HL-60/S4 (cell line): ENCODE measurements around the gene FGF12.

Source experiments
- in situ Hi-C: fragments of 300-500 bp; cut with MboI; formaldehyde crosslinking; loops from 2 replicates; pipeline ENCODE4 v1.14.3; 2022; ENCODE audit warnings: low sequenced_read_pairs

Gene FGF12

GRCh38 chr3:192273697-192274010, 453.7 kb downstream of the FGF12 start:
- in situ Hi-C loops: no loop called here

- in situ Hi-C loops: no loop called here
Measured at GRCh38 chr3:192273001-192273696, 454.2 kb downstream of the FGF12 start.

GRCh38 chr3:192262001-192262400, 465.3 kb downstream of the FGF12 start:
- in situ Hi-C loops: no loop called here

- in situ Hi-C loops: no loop called here
Measured at GRCh38 chr3:192261135-192261534, 466.2 kb downstream of the FGF12 start.

GRCh38 chr3:192260116-192261010, 467.0 kb downstream of the FGF12 start:
- in situ Hi-C loops: no loop called here

- in situ Hi-C loops: no loop called here
Measured at GRCh38 chr3:192259661-192260060, 467.7 kb downstream of the FGF12 start.

GRCh38 chr3:192258721-192259120, 468.6 kb downstream of the FGF12 start:
- in situ Hi-C loops: no loop called here

GRCh38 chr3:192255839-192256238, 471.5 kb downstream of the FGF12 start:
- in situ Hi-C loops: no loop called here

GRCh38 chr3:192253138-192253887, 474.0 kb downstream of the FGF12 start:
- in situ Hi-C loops: no loop called here

- in situ Hi-C loops: no loop called here
Measured at GRCh38 chr3:192249516-192249915, 477.8 kb downstream of the FGF12 start.

GRCh38 chr3:192246847-192247559, 480.3 kb downstream of the FGF12 start:
- in situ Hi-C loops: no loop called here

GRCh38 chr3:192244591-192244990, 482.8 kb downstream of the FGF12 start:
- in situ Hi-C loops: no loop called here

- in situ Hi-C loops: no loop called here
Measured at GRCh38 chr3:192239956-192240355, 487.4 kb downstream of the FGF12 start.

- in situ Hi-C loops: no loop called here
Measured at GRCh38 chr3:192237992-192238608, 489.2 kb downstream of the FGF12 start.

GRCh38 chr3:192229866-192230265, 497.5 kb downstream of the FGF12 start:
- in situ Hi-C loops: no loop called here

- in situ Hi-C loops: no loop called here
Measured at GRCh38 chr3:192224634-192225155, 502.6 kb downstream of the FGF12 start.

- in situ Hi-C loops: no loop called here
Measured at GRCh38 chr3:192223815-192224214, 503.5 kb downstream of the FGF12 start.

GRCh38 chr3:192220915-192221314, 506.4 kb downstream of the FGF12 start:
- in situ Hi-C loops: no loop called here

- in situ Hi-C loops: no loop called here
Measured at GRCh38 chr3:192219926-192220325, 507.4 kb downstream of the FGF12 start.

GRCh38 chr3:192216067-192216466, 511.3 kb downstream of the FGF12 start:
- in situ Hi-C loops: no loop called here
